K562 treated with DMSO at 1 percent for 24 hours (cell line): ENCODE measurements around the gene KANSL3. TPM values are rescaled to one million over a fixed set of nuclear protein-coding genes. Genes with fewer than 3 reads are reported as not detected.

ENCODE experiments used
- total RNA-seq: library from RNA; unstranded; fragments of 300-600 nt; gene quantifications from 2 replicates; pipeline ENCODE4 v1.2.3, GENCODE V29; 2022; ENCODE audit warnings: low read depth; ENCODE audit not compliant: insufficient read depth

Gene KANSL3
- total RNA-seq: 38.9 and 45.3 TPM in 2 replicates

GRCh38 chr2:96638144-96639121 lies at the start of gene KANSL3:
Gene KANSL3 (minus strand): TSS chr2:96638312. CDS start chr2:96637135, 1,177 bp downstream.

GRCh38 chr2:96642564-96643360 lies 4.7 kb upstream of the KANSL3 start, which contains the start of gene FER1L5:
Gene FER1L5 (plus strand): TSS chr2:96642764. CDS start chr2:96642837, 73 bp downstream.

Other genes starting within 250 kb of the KANSL3 start
- 0.32 TPM in 1 of 2 replicates, not detected in the other for gene NEURL3, start 133.0 kb downstream of the KANSL3 start, total RNA-seq
- 18.0 and 23.3 TPM in 2 replicates for gene ARID5A, start 101.6 kb downstream of the KANSL3 start, total RNA-seq
- gene FER1L5, start 4.5 kb upstream of the KANSL3 start, total RNA-seq: not detected in 2 replicates
- 21.2 and 21.7 TPM in 2 replicates for gene LMAN2L, start 101.8 kb upstream of the KANSL3 start, total RNA-seq
- 10.8 and 12.3 TPM in 2 replicates for gene CNNM4, start 122.6 kb upstream of the KANSL3 start, total RNA-seq
- gene CNNM3, start 178.0 kb upstream of the KANSL3 start, total RNA-seq: 35.6 and 36.0 TPM in 2 replicates
- gene ANKRD23, start 205.7 kb upstream of the KANSL3 start, total RNA-seq: 3.7 and 5.3 TPM in 2 replicates
- 24.2 and 30.4 TPM in 2 replicates for gene ANKRD39, start 219.7 kb upstream of the KANSL3 start, total RNA-seq
- 32.5 and 35.6 TPM in 2 replicates for gene SEMA4C, start 231.8 kb upstream of the KANSL3 start, total RNA-seq